ENCODE results near the gene PSIP1.
A peak's percentile ranks its signal among the peaks of the same experiment; 100 is the strongest.
"Not testable (repeated sequence)": the region's sequence is repeated elsewhere in the genome, so short reads cannot be mapped to it uniquely, and the experiment has no call there.

PSIP1 gene

GRCh38 chr9:15430920-15431844 lies 79.6 kb downstream of the PSIP1 start:
- peaks cover 28% of the 10 kb centered on the region for H3K4me1 Mint-ChIP-seq
- DNase-seq = no peak

GRCh38 chr9:15427702-15428101 lies 83.1 kb downstream of the PSIP1 start:
- not testable (repeated sequence) for H3K9me3 Mint-ChIP-seq, H3K27me3 Mint-ChIP-seq, H3K27ac Mint-ChIP-seq, H3K4me3 Mint-ChIP-seq, ATAC-seq, DNase-seq
- H3K4me1 Mint-ChIP-seq = peaks cover 44% of the 10 kb centered on the region
- H3K36me3 Mint-ChIP-seq (ENCODE audit: low read depth) = peaks cover 38% of the 10 kb centered on the region

More at GRCh38 chr9:15430920-15431844, 79.6 kb downstream of the PSIP1 start:
- H3K27me3 Mint-ChIP-seq = no peaks in the 10 kb centered on the region
- H3K27ac Mint-ChIP-seq = no peak overlapping the region
- no peak for ATAC-seq
- H3K36me3 Mint-ChIP-seq (ENCODE audit: low read depth) = peaks cover 49% of the 10 kb centered on the region
- H3K9me3 Mint-ChIP-seq = no peaks in the 10 kb centered on the region
- H3K4me3 Mint-ChIP-seq = no peak overlapping the region

GRCh38 chr9:15426019-15426418 lies 84.8 kb downstream of the PSIP1 start:
- Mint-ChIP-seq H3K4me3 (peak overlapping the region; percentile 24), H3K36me3 (ENCODE audit: low read depth) (peaks cover 34% of the 10 kb centered on the region), H3K9me3 (no peaks in the 10 kb centered on the region), H3K27ac (no peak overlapping the region), H3K4me1 (peaks cover 49% of the 10 kb centered on the region), H3K27me3 (no peaks in the 10 kb centered on the region)
- DNase-seq (no peak), ATAC-seq (no peak)

- no peak for DNase-seq
- H3K4me3 Mint-ChIP-seq = peak overlapping the region; percentile 92
- H3K27me3 Mint-ChIP-seq = peaks cover 7% of the 10 kb centered on the region
- no peak for ATAC-seq
- peaks cover 25% of the 10 kb centered on the region for H3K36me3 Mint-ChIP-seq (ENCODE audit: low read depth)
- no peaks in the 10 kb centered on the region for H3K9me3 Mint-ChIP-seq
- peaks cover 36% of the 10 kb centered on the region for H3K4me1 Mint-ChIP-seq
- H3K27ac Mint-ChIP-seq = peak overlapping the region; percentile 86
These were observed 87.4 kb downstream of the PSIP1 start for GRCh38 chr9:15423231-15423985.

- peak within 1 kb of the TSS; percentile 92 for H3K4me3 Mint-ChIP-seq
- H3K27ac Mint-ChIP-seq = peak within 1 kb of the TSS; percentile 86
- peaks cover 24% of the 10 kb centered on the region for H3K36me3 Mint-ChIP-seq (ENCODE audit: low read depth)
- ATAC-seq (peak; percentile 99), DNase-seq (peak; percentile 94)
- no peaks in the 10 kb centered on the region for H3K9me3 Mint-ChIP-seq
- peaks cover 35% of the 10 kb centered on the region for H3K4me1 Mint-ChIP-seq
- peaks cover 7% of the 10 kb centered on the region for H3K27me3 Mint-ChIP-seq
These were observed 88.2 kb downstream of the PSIP1 start, which contains the start of gene SNAPC3 for GRCh38 chr9:15422372-15423230. SNAPC3 (plus strand) TSS chr9:15422876; CDS start chr9:15422880, 4 bp downstream.

- Mint-ChIP-seq H3K9me3 (no peaks in the 10 kb centered on the region), H3K4me1 (peaks cover 34% of the 10 kb centered on the region), H3K27ac (peak overlapping the region; percentile 86), H3K4me3 (peak overlapping the region; percentile 92), H3K27me3 (peaks cover 7% of the 10 kb centered on the region), H3K36me3 (ENCODE audit: low read depth) (peaks cover 21% of the 10 kb centered on the region)
- ATAC-seq (no peak), DNase-seq (no peak)
These were observed 88.8 kb downstream of the PSIP1 start for GRCh38 chr9:15421990-15422371.

GRCh38 chr9:15421532-15421931 lies 89.2 kb downstream of the PSIP1 start:
- no peaks in the 10 kb centered on the region for H3K9me3 Mint-ChIP-seq
- H3K27me3 Mint-ChIP-seq = peaks cover 7% of the 10 kb centered on the region
- H3K36me3 Mint-ChIP-seq (ENCODE audit: low read depth) = peaks cover 19% of the 10 kb centered on the region
- H3K4me3 Mint-ChIP-seq = peak overlapping the region; percentile 92
- peaks cover 32% of the 10 kb centered on the region for H3K4me1 Mint-ChIP-seq
- DNase-seq (no peak), ATAC-seq (no peak)
- H3K27ac Mint-ChIP-seq = peak overlapping the region; percentile 40

- no peaks in the 10 kb centered on the region for H3K9me3 Mint-ChIP-seq
- DNase-seq (no peak), ATAC-seq (no peak)
- H3K27me3 Mint-ChIP-seq = peaks cover 7% of the 10 kb centered on the region
- no peak overlapping the region for H3K27ac Mint-ChIP-seq
- H3K4me1 Mint-ChIP-seq = peaks cover 25% of the 10 kb centered on the region
- H3K36me3 Mint-ChIP-seq (ENCODE audit: low read depth) = peaks cover 13% of the 10 kb centered on the region
- no peak overlapping the region for H3K4me3 Mint-ChIP-seq
These were observed 90.0 kb downstream of the PSIP1 start for GRCh38 chr9:15420796-15421195.

GRCh38 chr9:15417626-15418025 lies 93.1 kb downstream of the PSIP1 start:
- Mint-ChIP-seq H3K4me3 (no peak overlapping the region), H3K36me3 (ENCODE audit: low read depth) (no peaks in the 10 kb centered on the region), H3K27ac (no peak overlapping the region), H3K27me3 (peaks cover 7% of the 10 kb centered on the region), H3K4me1 (peaks cover 8% of the 10 kb centered on the region), H3K9me3 (no peaks in the 10 kb centered on the region)
- ATAC-seq (no peak), DNase-seq (no peak)

- DNase-seq (peak; percentile 34), ATAC-seq (no peak)
- Mint-ChIP-seq H3K4me3 (no peak overlapping the region), H3K27ac (no peak overlapping the region), H3K4me1 (peaks cover 2% of the 10 kb centered on the region), H3K27me3 (peaks cover 7% of the 10 kb centered on the region), H3K9me3 (no peaks in the 10 kb centered on the region), H3K36me3 (ENCODE audit: low read depth) (no peaks in the 10 kb centered on the region)
These were observed 93.9 kb downstream of the PSIP1 start for GRCh38 chr9:15416880-15417279.

Data from activated naive CD8-positive, alpha-beta T cell treated with anti-CD3 and anti-CD28 coated beads, Interleukin-2, amount 50 U/mL, for 24 hours (primary cell).